Activated T-helper 2 cell treated with anti-CD3 and anti-CD28 coated beads, Interferon-gamma antibody, Interleukin-2, Interleukin-4, amounts not matched to agents 10 μg/mL and 5 μg/mL and 100 μg/mL, durations not matched to agents 14 hours and 24 hours and 36 hours (primary cell): ENCODE results near the gene ZNF627. TPM values are rescaled to one million over a fixed set of nuclear protein-coding genes. Genes with fewer than 3 reads are reported as not detected.

Experiments used
- DNase-seq: peaks from one replicate; pipeline ENCODE4 v3.0.0; 2021; ENCODE audit warnings: low spot score
- H3K27ac Mint-ChIP-seq: one replicate; pipeline ENCODE4 v1.8.0; 2021; ENCODE audit warnings: mixed read lengths
- H3K27me3 Mint-ChIP-seq: one replicate; pipeline ENCODE4 v1.8.0; 2021; ENCODE audit warnings: low read depth, mixed read lengths
- H3K36me3 Mint-ChIP-seq: one replicate; pipeline ENCODE4 v1.8.0; 2021; ENCODE audit warnings: low read depth, mixed read lengths
- H3K4me1 Mint-ChIP-seq: one replicate; pipeline ENCODE4 v1.8.0; 2021; ENCODE audit warnings: low read depth, mixed read lengths
- H3K4me3 Mint-ChIP-seq: one replicate; pipeline ENCODE4 v1.8.0; 2021; ENCODE audit warnings: low read depth, mild to moderate bottlenecking, moderate library complexity, mixed read lengths
- H3K9me3 Mint-ChIP-seq: one replicate; pipeline ENCODE4 v1.8.0; 2021; ENCODE audit warnings: mixed read lengths
- intact Hi-C: fragments of 100-400 bp; cut with micrococcal nuclease; formaldehyde crosslinking; loops from one replicate; pipeline ENCODE4 v1.15.1; 2023
- total RNA-seq: library from RNA; stranded (reverse); gene quantifications from 2 replicates; pipeline ENCODE4 v1.2.3, GENCODE V29; 2022

Gene ZNF627
- 8.3 and 10.9 TPM in 2 replicates for total RNA-seq

GRCh38 chr19:11597202-11598102 lies at the start of gene ZNF627:
ZNF627 (plus strand) TSS chr19:11597483; CDS start chr19:11597628, 145 bp downstream.
- no peaks in the 10 kb centered on the region for H3K27me3 Mint-ChIP-seq
- intact Hi-C loops = loop anchor here (1.0 kb wide), 1 partner anchor 38 kb away; the partner anchor contains the start of gene ELOF1
- H3K27ac Mint-ChIP-seq = peak within 1 kb of the TSS; percentile 85
- H3K9me3 Mint-ChIP-seq = peaks cover 8% of the 10 kb centered on the region
- peaks cover 39% of the 10 kb centered on the region for H3K36me3 Mint-ChIP-seq
- peak; percentile 97 for DNase-seq
- H3K4me3 Mint-ChIP-seq = peak within 1 kb of the TSS; percentile 94
- peaks cover 8% of the 10 kb centered on the region for H3K4me1 Mint-ChIP-seq

DNA sequence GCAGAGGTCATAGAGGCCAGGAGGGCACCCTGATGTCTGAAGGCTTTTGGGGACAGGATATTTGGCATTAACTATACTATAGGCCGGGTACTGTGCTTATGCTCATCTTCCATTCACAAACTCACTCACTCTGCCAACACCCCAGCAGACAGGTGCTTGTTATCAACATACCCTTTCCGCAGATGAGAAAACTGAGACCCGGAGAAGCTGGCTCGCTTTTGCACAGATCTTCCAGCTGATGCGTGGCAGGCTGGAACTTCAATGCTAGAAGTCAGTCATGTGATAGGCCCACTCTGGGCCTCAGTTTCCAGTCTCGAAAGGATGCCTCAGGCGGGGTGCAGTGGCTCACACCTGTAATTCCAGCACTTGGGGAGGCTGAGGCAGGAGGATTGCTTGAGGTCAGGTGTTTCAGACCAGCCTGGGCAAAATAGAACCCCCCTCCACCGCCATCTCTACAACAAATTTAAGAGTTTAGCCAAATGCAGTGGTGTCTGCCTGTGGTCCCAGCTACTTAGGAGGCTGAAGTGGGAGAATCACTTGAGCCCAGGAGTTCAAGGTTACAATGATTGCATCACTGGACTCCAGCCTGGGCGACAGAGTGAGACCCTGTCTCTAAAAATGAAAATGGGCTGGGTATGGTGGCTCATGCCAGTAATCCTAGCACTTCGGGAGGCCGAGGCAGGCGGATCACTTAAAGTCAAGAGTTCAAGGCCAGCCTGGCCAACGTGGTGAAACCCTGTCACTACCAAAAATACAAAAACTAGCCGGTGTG lies 49.2 kb upstream of the ZNF627 start:
- no peak for DNase-seq
- Mint-ChIP-seq H3K4me1 (no peaks in the 10 kb centered on the region), H3K27me3 (no peaks in the 10 kb centered on the region), H3K36me3 (peaks cover 5% of the 10 kb centered on the region), H3K27ac (no peak overlapping the region), H3K4me3 (no peak overlapping the region), H3K9me3 (no peaks in the 10 kb centered on the region)
- intact Hi-C loops = no loop called here

GRCh38 chr19:11549386-11549953 lies 47.8 kb upstream of the ZNF627 start:
- intact Hi-C loops = no loop called here

DNA sequence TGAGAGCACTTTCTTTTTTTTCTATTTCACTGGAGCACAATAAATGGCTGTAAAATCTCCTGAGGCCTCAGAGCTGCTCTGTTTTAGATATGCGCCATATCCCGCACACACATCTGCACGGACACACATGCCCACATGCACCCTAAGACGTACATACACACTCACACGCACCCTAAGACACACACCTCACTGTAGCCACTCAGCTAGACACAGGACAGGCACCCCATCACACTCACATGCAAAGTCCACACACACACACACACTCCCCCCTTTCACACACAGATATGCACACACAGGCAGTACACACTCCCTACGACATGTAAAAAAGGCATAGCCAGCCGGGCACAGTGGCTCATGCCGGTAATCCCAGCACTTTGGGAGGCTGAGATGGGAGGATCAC lies 47.0 kb upstream of the ZNF627 start:
- DNase-seq = no peak
- Mint-ChIP-seq H3K4me3 (no peak overlapping the region), H3K36me3 (peaks cover 14% of the 10 kb centered on the region), H3K4me1 (peaks cover 2% of the 10 kb centered on the region), H3K9me3 (no peaks in the 10 kb centered on the region), H3K27me3 (no peaks in the 10 kb centered on the region), H3K27ac (no peak overlapping the region)
- intact Hi-C loops = no loop called here

More at GRCh38 chr19:11549386-11549953, 47.8 kb upstream of the ZNF627 start:
- no peak for DNase-seq
- Mint-ChIP-seq H3K4me3 (no peak overlapping the region), H3K27ac (no peak overlapping the region), H3K27me3 (no peaks in the 10 kb centered on the region), H3K9me3 (no peaks in the 10 kb centered on the region), H3K36me3 (peaks cover 14% of the 10 kb centered on the region), H3K4me1 (peaks cover 2% of the 10 kb centered on the region)

DNA sequence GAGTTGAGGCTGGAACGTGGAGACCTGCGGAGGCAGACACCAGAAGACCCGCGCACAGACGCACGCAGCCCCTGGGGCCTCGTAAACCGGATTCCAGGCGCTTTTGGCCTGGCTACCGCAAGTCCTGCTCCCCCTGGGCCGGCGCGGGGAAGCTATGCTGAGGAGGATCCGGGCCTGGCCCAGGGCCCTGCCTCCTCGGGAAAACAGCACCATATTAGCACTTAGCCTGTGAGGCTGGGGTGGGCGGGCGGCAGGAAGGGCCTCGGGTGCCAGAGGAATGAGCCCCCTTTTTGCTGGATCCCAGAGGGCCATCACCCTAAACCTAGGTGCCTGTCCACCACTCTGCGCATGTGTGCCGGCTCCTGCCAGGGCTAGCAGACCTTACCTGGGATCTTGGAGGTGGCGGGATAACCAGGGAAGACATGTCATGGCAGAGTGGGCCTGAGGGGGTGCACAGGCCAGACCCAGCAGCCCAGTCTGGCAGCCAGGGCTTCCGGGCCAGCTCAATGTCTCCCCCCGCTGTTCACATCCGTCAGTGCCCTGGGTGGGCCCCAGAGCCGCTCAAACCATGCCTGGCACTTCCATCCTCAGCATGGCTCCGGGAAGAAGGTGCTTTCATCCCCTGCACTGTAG lies 45.6 kb upstream of the ZNF627 start:
- H3K9me3 Mint-ChIP-seq = no peaks in the 10 kb centered on the region
- H3K27ac Mint-ChIP-seq = no peak overlapping the region
- DNase-seq = no peak
- H3K4me3 Mint-ChIP-seq = no peak overlapping the region
- H3K4me1 Mint-ChIP-seq = peaks cover 9% of the 10 kb centered on the region
- intact Hi-C loops = no loop called here
- peaks cover 21% of the 10 kb centered on the region for H3K36me3 Mint-ChIP-seq
- H3K27me3 Mint-ChIP-seq = no peaks in the 10 kb centered on the region

- H3K9me3 Mint-ChIP-seq = no peaks in the 10 kb centered on the region
- intact Hi-C loops = no loop called here
Observed at GRCh38 chr19:11552666-11553372, 44.5 kb upstream of the ZNF627 start.

DNA sequence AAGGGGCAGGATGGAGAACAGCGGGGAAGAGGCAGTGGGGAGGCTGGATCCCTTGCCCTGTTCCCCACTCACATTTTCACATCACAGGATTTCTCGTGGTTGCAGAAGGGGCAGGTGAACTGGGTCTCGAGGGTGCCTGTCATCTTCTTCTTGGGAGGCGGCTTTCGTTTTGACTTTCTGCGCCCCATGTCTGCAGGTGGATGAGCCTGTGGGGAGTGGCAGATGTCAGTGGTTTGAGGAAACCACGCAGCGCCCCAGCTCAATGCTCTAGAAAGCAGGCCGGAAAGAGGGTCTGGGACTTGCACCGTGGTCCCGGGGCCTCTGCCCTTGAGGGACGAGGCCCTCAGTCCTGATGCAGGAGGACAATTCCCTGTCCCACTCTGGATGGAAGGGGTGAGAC lies 43.1 kb upstream of the ZNF627 start:
- DNase-seq = no peak
- H3K27ac Mint-ChIP-seq = no peak overlapping the region
- H3K4me1 Mint-ChIP-seq = peaks cover 20% of the 10 kb centered on the region
- peaks cover 28% of the 10 kb centered on the region for H3K36me3 Mint-ChIP-seq
- no peak overlapping the region for H3K4me3 Mint-ChIP-seq
- intact Hi-C loops = no loop called here
- H3K9me3 Mint-ChIP-seq = no peaks in the 10 kb centered on the region
- H3K27me3 Mint-ChIP-seq = no peaks in the 10 kb centered on the region

More at GRCh38 chr19:11552666-11553372, 44.5 kb upstream of the ZNF627 start:
- DNase-seq = no peak
- peaks cover 14% of the 10 kb centered on the region for H3K4me1 Mint-ChIP-seq
- no peak overlapping the region for H3K4me3 Mint-ChIP-seq
- no peak overlapping the region for H3K27ac Mint-ChIP-seq
- H3K27me3 Mint-ChIP-seq = no peaks in the 10 kb centered on the region
- H3K36me3 Mint-ChIP-seq = peaks cover 25% of the 10 kb centered on the region

- intact Hi-C loops = no loop called here
- Mint-ChIP-seq H3K27ac (no peak overlapping the region), H3K27me3 (no peaks in the 10 kb centered on the region), H3K36me3 (peaks cover 28% of the 10 kb centered on the region), H3K4me1 (peaks cover 23% of the 10 kb centered on the region), H3K4me3 (peak overlapping the region; percentile 3), H3K9me3 (no peaks in the 10 kb centered on the region)
- no peak for DNase-seq
Observed at GRCh38 chr19:11555246-11555645, 42.0 kb upstream of the ZNF627 start.

- Mint-ChIP-seq H3K4me1 (peaks cover 32% of the 10 kb centered on the region), H3K27me3 (no peaks in the 10 kb centered on the region), H3K36me3 (peaks cover 28% of the 10 kb centered on the region), H3K27ac (peak overlapping the region; percentile 15), H3K4me3 (peak overlapping the region; percentile 86), H3K9me3 (no peaks in the 10 kb centered on the region)
- DNase-seq = no peak
- intact Hi-C loops = no loop called here
Observed at GRCh38 chr19:11556634-11557420, 40.5 kb upstream of the ZNF627 start.

- Mint-ChIP-seq H3K27me3 (no peaks in the 10 kb centered on the region), H3K9me3 (no peaks in the 10 kb centered on the region), H3K27ac (peak within 1 kb of the TSS; percentile 89), H3K4me3 (peak within 1 kb of the TSS; percentile 86), H3K4me1 (peaks cover 38% of the 10 kb centered on the region), H3K36me3 (peaks cover 15% of the 10 kb centered on the region)
- intact Hi-C loops = loop anchor here (1.0 kb wide), 1 partner anchor 38 kb away; the partner anchor contains the start of gene ZNF627
- peak; percentile 96 for DNase-seq
Observed at GRCh38 chr19:11558881-11559828, 38.1 kb upstream of the ZNF627 start, which contains the start of gene ELOF1. ELOF1 (minus strand) TSS chr19:11559230; CDS start chr19:11554347, 4,883 bp downstream.
